ENCODE measurements around the gene CRADD. TPM values are rescaled to one million over a fixed set of nuclear protein-coding genes. Genes with fewer than 3 reads are reported as not detected.

CRADD gene
- total RNA-seq, 2 donors from 2014 or later, result 7.7 to 9.1 TPM

- Mint-ChIP-seq H3K4me1 (peaks cover 5% of the 10 kb centered on the region), H3K9me3 (peaks cover 16% of the 10 kb centered on the region), H3K4me3 (no peak overlapping the region), H3K36me3 (ENCODE audit: low read depth) (no peaks in the 10 kb centered on the region), H3K27ac (no peak overlapping the region), H3K27me3 (ENCODE audit: insufficient read depth) (no peaks in the 10 kb centered on the region)
- TF ChIP-seq, protein P1, sequence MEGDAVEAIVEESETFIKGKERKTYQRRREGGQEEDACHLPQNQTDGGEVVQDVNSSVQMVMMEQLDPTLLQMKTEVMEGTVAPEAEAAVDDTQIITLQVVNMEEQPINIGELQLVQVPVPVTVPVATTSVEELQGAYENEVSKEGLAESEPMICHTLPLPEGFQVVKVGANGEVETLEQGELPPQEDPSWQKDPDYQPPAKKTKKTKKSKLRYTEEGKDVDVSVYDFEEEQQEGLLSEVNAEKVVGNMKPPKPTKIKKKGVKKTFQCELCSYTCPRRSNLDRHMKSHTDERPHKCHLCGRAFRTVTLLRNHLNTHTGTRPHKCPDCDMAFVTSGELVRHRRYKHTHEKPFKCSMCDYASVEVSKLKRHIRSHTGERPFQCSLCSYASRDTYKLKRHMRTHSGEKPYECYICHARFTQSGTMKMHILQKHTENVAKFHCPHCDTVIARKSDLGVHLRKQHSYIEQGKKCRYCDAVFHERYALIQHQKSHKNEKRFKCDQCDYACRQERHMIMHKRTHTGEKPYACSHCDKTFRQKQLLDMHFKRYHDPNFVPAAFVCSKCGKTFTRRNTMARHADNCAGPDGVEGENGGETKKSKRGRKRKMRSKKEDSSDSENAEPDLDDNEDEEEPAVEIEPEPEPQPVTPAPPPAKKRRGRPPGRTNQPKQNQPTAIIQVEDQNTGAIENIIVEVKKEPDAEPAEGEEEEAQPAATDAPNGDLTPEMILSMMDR (conservative IDR thresholded peaks at IDR 0.05), result no peak
- Histone ChIP-seq H3K27me3 (ENCODE audit: control insufficient read depth, insufficient read depth, low read length, poor library complexity, severe bottlenecking) (no peaks in the 10 kb centered on the region), H3K27ac (ENCODE audit: low read depth, low read length) (no peak overlapping the region), H3K4me3 (ENCODE audit: low read length) (no peak overlapping the region), H3K36me3 (ENCODE audit: control insufficient read depth, insufficient read depth, low read length) (no peaks in the 10 kb centered on the region), H3K9ac (ENCODE audit: extremely low read depth, low read length, poor library complexity, severe bottlenecking) (no peak overlapping the region), H3K4me1 (ENCODE audit: control insufficient read depth, insufficient read depth, low read length) (peaks cover 4% of the 10 kb centered on the region), H3K9me3 (ENCODE audit: control insufficient read depth, low read length) (peaks cover 16% of the 10 kb centered on the region)
- 83 to 93% methylated on average over 2 to 4 of the region's 4 CpGs for WGBS, 2 experiments (ENCODE audit: insufficient coverage in 1 of 2, insufficient read length in 1 of 2)
- no peak for DNase-seq
These were observed 7.1 kb upstream of the CRADD start for GRCh38 chr12:93670104-93670503.

- Mint-ChIP-seq H3K27ac (no peak overlapping the region), H3K4me1 (peaks cover 5% of the 10 kb centered on the region), H3K36me3 (ENCODE audit: low read depth) (no peaks in the 10 kb centered on the region), H3K4me3 (no peak overlapping the region), H3K27me3 (ENCODE audit: insufficient read depth) (no peaks in the 10 kb centered on the region), H3K9me3 (peaks cover 16% of the 10 kb centered on the region)
- Histone ChIP-seq H3K36me3 (ENCODE audit: control insufficient read depth, insufficient read depth, low read length) (no peaks in the 10 kb centered on the region), H3K9ac (ENCODE audit: extremely low read depth, low read length, poor library complexity, severe bottlenecking) (no peak overlapping the region), H3K9me3 (ENCODE audit: control insufficient read depth, low read length) (peaks cover 16% of the 10 kb centered on the region), H3K27me3 (ENCODE audit: control insufficient read depth, insufficient read depth, low read length, poor library complexity, severe bottlenecking) (no peaks in the 10 kb centered on the region), H3K4me3 (ENCODE audit: low read length) (no peak overlapping the region), H3K27ac (ENCODE audit: low read depth, low read length) (no peak overlapping the region), H3K4me1 (ENCODE audit: control insufficient read depth, insufficient read depth, low read length) (peaks cover 4% of the 10 kb centered on the region)
- WGBS, 2 experiments (ENCODE audit: insufficient coverage in 1 of 2, insufficient read length in 1 of 2), result 93 to 95% methylated on average over 3 of the region's 3 CpGs
- no peak for DNase-seq
- TF ChIP-seq, protein P1 (conservative IDR thresholded peaks at IDR 0.05), result no peak
These were observed 6.1 kb upstream of the CRADD start for GRCh38 chr12:93671044-93671443.

DNA sequence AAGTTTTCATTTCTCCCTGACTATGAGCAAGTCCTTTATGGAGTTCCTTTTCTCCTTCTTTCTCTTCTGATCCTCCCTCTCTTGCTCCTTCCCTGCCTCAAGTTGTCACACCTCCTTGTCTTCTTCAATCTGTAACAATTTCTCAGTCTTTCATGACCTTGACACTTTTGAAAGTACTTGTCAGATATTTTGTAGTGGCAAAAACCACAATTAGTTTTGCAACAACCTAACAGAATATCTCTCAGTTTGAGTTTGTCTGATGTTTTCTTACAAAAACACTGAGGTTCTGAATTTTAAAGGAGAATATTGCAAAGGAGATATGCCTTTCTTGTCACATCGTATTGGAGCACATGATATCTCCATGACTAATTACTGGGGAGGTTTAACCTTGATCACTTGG is 4.1 kb upstream of the CRADD start:
- TF ChIP-seq, protein P1 (conservative IDR thresholded peaks at IDR 0.05), result no peak
- no peak overlapping the region for H3K27ac ChIP-seq (ENCODE audit: low read depth, low read length)
- peaks cover 16% of the 10 kb centered on the region for H3K9me3 ChIP-seq (ENCODE audit: control insufficient read depth, low read length)

More for the DNA sequence above, 4.1 kb upstream of the CRADD start:
- no peak for DNase-seq
- Mint-ChIP-seq H3K9me3 (peaks cover 16% of the 10 kb centered on the region), H3K4me1 (peaks cover 15% of the 10 kb centered on the region), H3K36me3 (ENCODE audit: low read depth) (no peaks in the 10 kb centered on the region), H3K27ac (no peak overlapping the region), H3K4me3 (no peak overlapping the region), H3K27me3 (ENCODE audit: insufficient read depth) (no peaks in the 10 kb centered on the region)
- H3K4me3 ChIP-seq (ENCODE audit: low read length), result no peak overlapping the region
- no peak overlapping the region for H3K9ac ChIP-seq (ENCODE audit: extremely low read depth, low read length, poor library complexity, severe bottlenecking)
- WGBS, 2 experiments (ENCODE audit: insufficient coverage in 1 of 2, insufficient read length in 1 of 2), result 91% methylated on average over 1 of the region's 1 CpG; no CpG with 5 or more reads in 1 of the 2 experiments
- H3K36me3 ChIP-seq (ENCODE audit: control insufficient read depth, insufficient read depth, low read length), result no peaks in the 10 kb centered on the region
- H3K4me1 ChIP-seq (ENCODE audit: control insufficient read depth, insufficient read depth, low read length), result peaks cover 4% of the 10 kb centered on the region
- no peaks in the 10 kb centered on the region for H3K27me3 ChIP-seq (ENCODE audit: control insufficient read depth, insufficient read depth, low read length, poor library complexity, severe bottlenecking)
